Central memory CD8-positive, alpha-beta T cell (primary cell): ENCODE data around the gene PAX6.

Source experiments
- ATAC-seq: fragments of 150-1000 bp; cut with Tn5 transposase; replicated peaks from 2 replicates; pipeline ENCODE4 v1.10.0; 2022; ENCODE audit warnings: mild to moderate bottlenecking, moderate FRiP score, moderate number of reproducible peaks; ENCODE audit not compliant: poor library complexity, severe bottlenecking; ENCODE audit errors: extremely low read depth
- DNase-seq, 2 donors: peaks; one replicate each; pipeline ENCODE4 v3.0.0; 2021; ENCODE audit warnings: low spot score in 2 of 2
- H3K27ac Mint-ChIP-seq: one replicate; pipeline ENCODE4 v1.8.0; 2022; ENCODE audit warnings: low read depth, mild to moderate bottlenecking, moderate library complexity, mixed read lengths
- H3K27me3 Mint-ChIP-seq: one replicate; pipeline ENCODE4 v1.8.0; 2022; ENCODE audit warnings: mixed read lengths
- H3K36me3 Mint-ChIP-seq: one replicate; pipeline ENCODE4 v1.8.0; 2022; ENCODE audit warnings: mild to moderate bottlenecking, moderate library complexity, mixed read lengths; ENCODE audit not compliant: insufficient read depth
- H3K4me1 Mint-ChIP-seq: one replicate; pipeline ENCODE4 v1.8.0; 2022; ENCODE audit warnings: mixed read lengths
- H3K4me3 Mint-ChIP-seq: one replicate; pipeline ENCODE4 v1.8.0; 2022; ENCODE audit warnings: mild to moderate bottlenecking, moderate library complexity, mixed read lengths
- H3K9me3 Mint-ChIP-seq: one replicate; pipeline ENCODE4 v1.8.0; 2022; ENCODE audit warnings: mixed read lengths

PAX6 gene

DNA sequence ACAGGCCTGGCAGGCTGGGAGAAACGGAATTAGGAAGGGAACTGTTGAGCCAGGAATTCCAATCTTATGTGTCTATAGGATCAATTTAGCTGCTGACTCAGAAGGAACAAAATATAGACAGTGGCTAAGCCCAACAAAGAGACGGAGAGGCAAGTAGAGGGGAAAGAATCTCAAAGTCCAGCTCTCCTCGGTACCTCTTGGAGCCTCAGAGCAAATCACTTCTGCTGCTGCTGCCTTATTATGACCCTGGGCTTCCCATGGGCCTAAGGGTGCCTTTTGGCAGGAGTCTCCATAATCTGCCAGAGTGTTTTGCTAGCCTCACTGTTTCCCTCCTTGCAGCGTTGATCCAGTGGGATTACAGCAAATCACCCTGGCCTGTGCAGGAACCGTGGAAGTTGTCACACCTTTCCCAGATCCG is 31.7 kb downstream of the PAX6 start:
- H3K9me3 Mint-ChIP-seq = no peaks in the 10 kb centered on the region
- H3K4me3 Mint-ChIP-seq = no peak overlapping the region
- no peaks in the 10 kb centered on the region for H3K27me3 Mint-ChIP-seq
- no peaks in the 10 kb centered on the region for H3K4me1 Mint-ChIP-seq
- DNase-seq (no peak), ATAC-seq (no peak)
- peaks cover 3% of the 10 kb centered on the region for H3K36me3 Mint-ChIP-seq
- H3K27ac Mint-ChIP-seq = no peak overlapping the region

DNA sequence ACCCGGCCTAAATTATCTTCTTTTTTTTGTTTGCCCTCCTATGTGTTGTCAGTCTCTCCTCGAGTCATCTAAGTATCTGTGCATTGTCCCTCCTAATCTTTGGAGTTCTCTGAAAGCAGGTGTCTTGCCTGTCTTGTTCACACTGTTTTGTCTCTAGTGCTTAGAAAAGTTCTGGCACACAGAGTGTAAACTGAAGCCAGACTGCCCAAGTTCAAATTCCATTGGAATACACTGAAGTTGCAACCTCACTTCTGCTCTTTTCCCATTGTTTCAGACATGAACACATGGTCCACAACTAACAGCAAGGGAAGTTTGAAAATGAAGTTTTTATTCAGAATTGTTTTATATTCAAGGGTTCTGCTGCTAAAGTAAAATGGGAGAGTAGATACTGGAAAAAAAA is 38.7 kb downstream of the PAX6 start:
- no peak overlapping the region for H3K4me3 Mint-ChIP-seq
- no peaks in the 10 kb centered on the region for H3K36me3 Mint-ChIP-seq

DNA sequence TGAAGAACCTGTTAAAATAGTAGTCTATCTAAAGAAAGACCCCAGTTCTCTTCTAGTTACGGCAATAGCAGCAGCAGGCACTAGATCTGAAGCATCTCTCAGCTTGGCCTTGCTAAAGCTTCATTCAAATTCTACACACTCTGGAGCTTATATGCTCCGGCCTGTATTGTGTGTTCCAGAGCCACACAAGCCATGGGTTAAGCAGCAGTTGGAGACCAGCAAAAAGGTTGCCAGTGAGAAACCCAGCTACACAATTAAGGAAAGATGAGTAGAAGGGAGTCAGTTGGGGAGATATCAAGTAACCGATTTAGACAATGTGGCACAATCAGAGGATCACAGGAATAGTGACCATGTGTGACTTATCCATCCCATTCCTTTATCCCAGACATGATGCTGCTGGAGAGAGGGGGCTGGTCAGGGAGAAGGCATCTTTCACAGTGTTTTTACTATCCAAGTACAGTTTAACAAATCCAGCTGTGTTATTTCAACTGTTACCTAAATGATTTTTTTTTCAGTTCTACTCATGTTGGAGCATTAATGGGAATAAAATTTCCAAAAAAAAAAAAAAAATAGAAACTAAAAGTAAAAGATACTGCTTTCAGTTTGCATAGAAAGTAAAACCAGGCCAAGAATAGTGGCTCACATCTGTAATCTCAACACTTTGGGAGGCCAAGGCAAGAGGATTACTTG is 41.0 kb downstream of the PAX6 start:
- Mint-ChIP-seq H3K4me3 (no peak overlapping the region), H3K4me1 (no peaks in the 10 kb centered on the region), H3K27me3 (no peaks in the 10 kb centered on the region), H3K27ac (no peak overlapping the region), H3K9me3 (no peaks in the 10 kb centered on the region), H3K36me3 (no peaks in the 10 kb centered on the region)
- no peak for ATAC-seq
- DNase-seq = no peak

More for the DNA sequence above, 38.7 kb downstream of the PAX6 start:
- no peak for DNase-seq
- Mint-ChIP-seq H3K9me3 (no peaks in the 10 kb centered on the region), H3K27me3 (no peaks in the 10 kb centered on the region), H3K27ac (no peak overlapping the region), H3K4me1 (no peaks in the 10 kb centered on the region)
- ATAC-seq = no peak

DNA sequence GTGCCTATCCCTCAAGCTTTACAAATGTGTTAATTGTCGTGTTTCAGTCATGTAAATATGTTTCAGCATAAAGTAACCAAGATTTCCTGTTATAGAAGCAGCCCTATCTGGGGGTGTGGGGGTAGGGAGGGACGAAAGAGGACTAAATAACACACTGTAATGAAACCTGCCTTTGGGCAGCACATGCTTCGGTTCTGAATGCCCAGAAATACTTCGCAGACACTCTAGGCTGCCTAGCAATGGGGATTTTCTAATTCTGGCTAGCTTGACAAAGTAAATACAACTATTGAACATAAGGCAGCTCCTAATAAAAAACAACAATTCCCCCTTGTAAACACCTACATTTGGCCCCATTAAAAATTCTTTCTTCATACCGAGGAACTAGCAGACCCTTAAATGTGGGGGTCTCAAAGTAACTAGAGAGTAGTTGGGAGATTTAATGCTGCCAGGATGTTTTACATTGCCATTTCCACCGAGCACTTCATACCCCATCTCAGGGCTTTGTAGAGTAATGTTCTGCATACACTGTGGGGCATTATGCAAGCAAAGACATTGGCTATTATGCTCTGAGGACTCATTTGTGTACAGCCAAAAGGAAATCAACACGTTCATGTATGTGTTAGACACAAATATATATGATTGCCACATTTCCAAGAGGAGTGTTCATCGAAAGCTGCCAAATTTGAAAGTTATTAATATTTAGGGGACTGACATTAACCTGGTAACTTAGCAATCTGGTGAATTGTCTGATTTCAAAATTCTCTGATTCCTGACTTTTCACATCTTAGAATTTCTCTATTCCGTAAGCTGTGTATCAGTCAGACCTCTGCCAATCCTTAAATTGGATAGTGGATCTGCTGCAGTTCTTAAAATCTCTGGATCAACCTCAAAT is 42.1 kb downstream of the PAX6 start:
- no peaks in the 10 kb centered on the region for H3K36me3 Mint-ChIP-seq
- no peaks in the 10 kb centered on the region for H3K4me1 Mint-ChIP-seq
- no peak overlapping the region for H3K4me3 Mint-ChIP-seq
- no peak overlapping the region for H3K27ac Mint-ChIP-seq
- H3K27me3 Mint-ChIP-seq = no peaks in the 10 kb centered on the region
- no peak for ATAC-seq
- DNase-seq = no peak
- H3K9me3 Mint-ChIP-seq = no peaks in the 10 kb centered on the region

DNA sequence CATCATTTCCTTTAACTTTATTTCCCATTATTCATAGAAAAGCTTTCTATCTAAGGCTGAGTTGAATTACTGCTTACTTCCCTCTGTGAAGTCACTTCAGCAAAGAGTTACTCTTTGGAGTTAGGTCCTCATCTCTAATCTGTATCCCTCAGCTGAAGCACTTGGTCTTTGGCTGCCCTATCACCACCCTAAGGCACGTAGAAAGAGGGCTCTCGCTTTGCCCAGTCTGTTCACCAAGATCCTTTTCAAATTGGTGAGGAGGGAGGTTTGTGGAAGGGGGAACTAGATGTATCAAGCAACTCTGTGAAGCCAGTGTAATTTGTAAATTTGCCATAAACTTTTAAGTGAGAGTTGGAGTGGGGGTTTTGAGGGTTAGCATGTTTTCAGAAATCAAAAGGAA is 43.4 kb downstream of the PAX6 start:
- ATAC-seq = no peak
- no peaks in the 10 kb centered on the region for H3K27me3 Mint-ChIP-seq
- no peak for DNase-seq
- H3K27ac Mint-ChIP-seq = no peak overlapping the region
- no peaks in the 10 kb centered on the region for H3K4me1 Mint-ChIP-seq
- no peak overlapping the region for H3K4me3 Mint-ChIP-seq
- no peaks in the 10 kb centered on the region for H3K9me3 Mint-ChIP-seq
- no peaks in the 10 kb centered on the region for H3K36me3 Mint-ChIP-seq

DNA sequence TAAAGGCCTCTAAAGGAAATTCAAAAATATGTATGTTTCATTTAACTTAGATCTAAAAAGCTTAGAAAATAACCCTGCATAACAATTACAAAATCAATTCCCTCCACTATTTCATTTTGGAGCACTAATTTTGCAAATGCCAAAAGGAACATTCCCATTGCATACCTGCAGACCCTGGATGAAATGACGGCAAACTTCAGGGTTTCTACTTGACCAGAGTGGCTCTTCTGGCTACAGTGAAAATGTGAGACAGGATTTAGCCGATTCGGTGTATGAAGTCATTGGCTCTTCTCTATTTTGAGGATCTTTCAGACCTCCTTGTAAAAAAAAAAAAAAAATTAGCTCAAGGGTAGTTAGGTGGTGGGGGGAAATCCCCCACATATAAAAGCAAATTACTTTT is 44.1 kb downstream of the PAX6 start:
- Mint-ChIP-seq H3K27me3 (no peaks in the 10 kb centered on the region), H3K36me3 (no peaks in the 10 kb centered on the region), H3K27ac (no peak overlapping the region), H3K4me1 (no peaks in the 10 kb centered on the region), H3K4me3 (no peak overlapping the region), H3K9me3 (no peaks in the 10 kb centered on the region)
- ATAC-seq (no peak), DNase-seq (no peak)

DNA sequence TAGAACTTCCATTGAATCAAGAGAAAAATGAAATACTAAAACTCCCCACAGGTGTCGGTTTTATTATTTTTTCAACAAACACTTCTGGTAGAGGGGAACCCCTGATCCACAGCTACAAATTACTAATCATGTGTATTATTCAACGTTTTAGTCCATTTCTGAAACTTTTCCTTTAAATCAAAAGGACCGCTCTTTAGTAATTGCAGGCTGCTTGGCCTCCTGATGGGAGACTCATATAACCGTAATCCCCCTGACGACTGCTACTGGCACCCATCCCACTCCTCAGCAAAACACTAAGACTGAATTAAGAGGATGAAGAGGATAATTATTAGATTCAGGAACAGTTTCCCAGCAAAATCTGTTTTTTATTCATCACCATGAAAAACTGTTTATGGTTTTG is 46.4 kb downstream of the PAX6 start:
- ATAC-seq (no peak), DNase-seq (no peak)
- Mint-ChIP-seq H3K4me1 (no peaks in the 10 kb centered on the region), H3K36me3 (peaks cover 4% of the 10 kb centered on the region), H3K4me3 (no peak overlapping the region), H3K9me3 (no peaks in the 10 kb centered on the region), H3K27ac (no peak overlapping the region), H3K27me3 (no peaks in the 10 kb centered on the region)

DNA sequence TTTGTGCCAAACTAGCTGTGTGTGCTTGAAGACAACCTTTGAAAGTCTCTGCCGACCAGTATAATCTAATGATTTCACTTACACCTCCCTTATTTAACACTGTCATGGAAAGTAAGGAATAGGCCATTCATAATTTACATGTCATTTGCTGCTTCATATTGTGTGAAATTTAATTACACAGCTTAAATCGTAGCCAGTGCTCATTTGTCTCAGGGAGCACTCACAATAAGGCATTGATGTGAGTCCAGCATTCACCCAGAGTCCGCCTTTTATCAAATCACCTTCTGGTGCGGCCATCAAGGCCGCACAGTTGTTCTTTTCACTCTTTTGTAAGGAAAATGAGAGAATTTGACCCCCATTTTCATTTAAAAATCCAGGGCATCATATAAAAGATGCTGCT is 46.9 kb downstream of the PAX6 start:
- Mint-ChIP-seq H3K4me3 (no peak overlapping the region), H3K4me1 (no peaks in the 10 kb centered on the region), H3K9me3 (no peaks in the 10 kb centered on the region), H3K27ac (no peak overlapping the region), H3K27me3 (no peaks in the 10 kb centered on the region), H3K36me3 (peaks cover 4% of the 10 kb centered on the region)
- DNase-seq (no peak), ATAC-seq (no peak)

DNA sequence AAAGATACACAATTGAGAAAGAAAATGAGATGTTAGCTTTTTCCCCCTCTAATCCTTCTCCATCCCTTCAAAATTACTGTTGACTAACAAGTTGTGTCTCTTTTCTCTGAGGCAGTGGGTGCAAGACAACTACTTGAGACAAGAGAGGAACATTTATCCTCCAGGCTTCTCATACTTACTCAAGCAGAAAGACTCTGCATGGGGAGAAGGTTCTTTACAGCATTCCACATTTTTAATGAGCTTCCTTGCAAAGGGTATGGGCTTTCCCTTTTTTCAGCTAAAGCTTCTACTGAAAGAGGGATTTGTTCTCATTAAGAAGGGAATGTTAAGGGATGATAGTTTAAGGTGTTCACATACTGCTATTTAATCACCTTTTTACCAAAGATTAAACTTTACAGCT is 47.8 kb downstream of the PAX6 start:
- DNase-seq = no peak
- ATAC-seq = no peak
- no peak overlapping the region for H3K4me3 Mint-ChIP-seq
- no peak overlapping the region for H3K27ac Mint-ChIP-seq
- no peaks in the 10 kb centered on the region for H3K4me1 Mint-ChIP-seq
- peaks cover 4% of the 10 kb centered on the region for H3K36me3 Mint-ChIP-seq
- no peaks in the 10 kb centered on the region for H3K27me3 Mint-ChIP-seq
- H3K9me3 Mint-ChIP-seq = no peaks in the 10 kb centered on the region

DNA sequence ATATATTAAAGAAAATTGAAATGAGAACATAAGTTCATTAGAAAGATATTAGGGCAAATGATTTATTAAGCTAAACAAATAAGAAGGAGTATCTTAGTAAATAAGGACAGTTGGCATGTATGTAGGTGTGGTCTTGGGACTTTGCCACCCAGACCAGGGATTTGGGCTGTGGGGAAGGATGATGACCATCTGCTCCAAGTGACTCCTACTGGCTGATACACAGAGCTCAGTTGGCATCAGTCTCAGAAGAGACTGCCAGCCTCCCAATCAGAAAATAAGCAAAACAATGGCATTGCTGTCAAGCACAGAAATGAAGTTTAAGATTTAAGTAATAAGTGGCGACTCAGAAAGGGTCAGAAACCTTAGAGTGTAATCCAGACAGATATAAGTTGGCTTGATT is 49.5 kb downstream of the PAX6 start:
- Mint-ChIP-seq H3K4me1 (no peaks in the 10 kb centered on the region), H3K9me3 (no peaks in the 10 kb centered on the region), H3K27me3 (no peaks in the 10 kb centered on the region), H3K4me3 (no peak overlapping the region), H3K27ac (no peak overlapping the region), H3K36me3 (peaks cover 4% of the 10 kb centered on the region)
- ATAC-seq (no peak), DNase-seq (no peak)

DNA sequence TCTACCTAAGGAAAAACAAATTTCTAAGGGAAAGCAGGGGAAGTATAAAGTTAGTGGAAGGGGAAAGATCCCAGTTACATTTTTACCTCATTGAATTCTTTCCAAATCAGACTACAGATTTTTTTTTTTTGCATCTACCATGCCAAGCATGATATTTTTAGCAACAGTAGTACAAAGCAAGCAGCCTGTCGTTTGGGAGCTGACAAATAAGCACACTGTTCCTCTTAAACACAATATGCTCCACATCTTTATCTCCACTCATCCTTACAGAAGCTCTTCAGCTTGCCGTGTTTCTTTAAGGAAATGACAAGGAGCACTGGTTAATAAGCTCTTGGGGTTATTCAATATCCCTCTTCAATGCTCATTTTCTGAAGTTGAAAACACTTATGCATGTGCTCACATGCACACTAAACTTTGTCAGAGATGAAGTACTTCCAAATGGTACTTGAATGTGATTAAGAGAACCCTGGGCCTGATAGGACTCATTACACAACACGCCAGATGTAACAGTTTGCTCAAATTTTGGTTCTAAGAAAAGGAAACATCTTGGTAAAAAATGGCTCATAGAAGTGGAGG is 53.8 kb downstream of the PAX6 start:
- no peak for DNase-seq
- no peak for ATAC-seq

DNA sequence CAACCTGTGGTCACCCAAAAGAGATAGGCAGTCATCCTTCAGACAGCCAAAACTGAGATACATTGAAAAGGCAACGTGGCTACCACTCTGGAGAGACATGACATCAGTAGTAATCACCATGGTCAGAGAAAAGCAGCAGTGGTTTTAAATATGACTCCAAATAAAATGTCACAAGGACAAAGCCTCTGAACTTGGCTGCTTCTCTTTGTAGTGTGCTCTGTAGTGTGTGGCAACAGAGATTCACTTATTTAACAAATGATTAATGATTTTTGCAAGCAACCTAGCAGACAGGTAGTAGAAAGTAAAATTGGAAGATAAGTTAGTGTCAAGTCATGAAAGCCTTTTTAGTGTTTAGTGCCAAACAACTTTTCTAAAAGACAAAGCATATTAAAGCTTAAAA is 63.5 kb downstream of the PAX6 start:
- H3K4me3 Mint-ChIP-seq = no peak overlapping the region
- peak overlapping the region; percentile 30 for H3K27ac Mint-ChIP-seq
- H3K9me3 Mint-ChIP-seq = peaks cover 7% of the 10 kb centered on the region
- no peaks in the 10 kb centered on the region for H3K27me3 Mint-ChIP-seq
- H3K4me1 Mint-ChIP-seq = no peaks in the 10 kb centered on the region
- no peak for ATAC-seq
- no peaks in the 10 kb centered on the region for H3K36me3 Mint-ChIP-seq
- DNase-seq = no peak

More for the DNA sequence above, 53.8 kb downstream of the PAX6 start:
- Mint-ChIP-seq H3K9me3 (no peaks in the 10 kb centered on the region), H3K4me1 (no peaks in the 10 kb centered on the region), H3K27ac (no peak overlapping the region), H3K36me3 (peaks cover 4% of the 10 kb centered on the region), H3K27me3 (no peaks in the 10 kb centered on the region), H3K4me3 (no peak overlapping the region)
